NT2/D1 (cell line): ENCODE results near the gene HHLA2.

Source experiments
- SUZ12 ChIP-seq: IDR thresholded peaks from 2 replicates; pipeline ENCODE4 v1.6.1; 2011; ENCODE audit not compliant: insufficient read length, insufficient read depth; ENCODE audit errors: extremely low read depth
- YY1 ChIP-seq: IDR thresholded peaks from 2 replicates; pipeline ENCODE4 v1.6.1; 2011; ENCODE audit not compliant: insufficient read length, insufficient read depth
- ZNF274 ChIP-seq: IDR thresholded peaks from 2 replicates; pipeline ENCODE4 v1.6.1; 2011; ENCODE audit warnings: mild to moderate bottlenecking, low read depth, low read length

DNA sequence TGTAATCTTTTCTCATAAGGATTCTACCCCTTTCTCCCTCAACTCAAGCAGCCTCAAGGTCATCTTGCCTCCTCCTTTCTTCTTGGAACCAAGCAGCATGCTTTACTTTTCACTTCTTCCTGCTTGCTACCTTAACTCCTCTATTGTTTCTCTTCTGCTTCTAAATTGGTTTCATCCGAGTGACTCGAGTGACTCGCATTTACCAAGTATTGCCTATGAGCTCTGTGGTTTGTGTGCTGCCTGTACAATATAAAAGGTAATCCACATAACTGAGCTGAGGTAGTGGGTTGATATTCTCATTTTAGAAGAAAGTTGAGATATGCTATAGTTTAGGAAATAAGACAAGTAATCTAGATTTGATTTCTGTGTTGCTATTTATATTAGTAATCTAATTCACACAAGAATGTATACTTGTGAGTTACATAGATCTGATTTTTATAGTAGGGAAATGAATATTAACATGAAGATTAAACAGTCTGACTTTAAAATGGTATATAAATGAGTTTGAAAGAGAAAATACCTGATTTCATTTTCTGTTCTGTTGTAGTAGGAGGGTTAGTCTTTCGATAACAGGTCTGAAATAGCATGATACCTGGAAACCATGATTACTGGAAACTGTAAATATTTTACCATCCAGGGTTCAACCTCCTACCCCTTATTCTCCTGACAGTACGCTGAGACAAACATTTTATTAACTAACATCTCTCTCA is 5.5 kb downstream of the HHLA2 start:
- TF ChIP-seq YY1 (no peak), SUZ12 (no peak), ZNF274 (no peak)
